GM12878 (cell line): ENCODE data around the gene ERMARD. TPM values are rescaled to one million over a fixed set of nuclear protein-coding genes. Genes with fewer than 3 reads are reported as not detected.

Experiments
- ATAC-seq: fragments of 200-7000 bp; cut with Tn5 transposase; 3 replicates; pipeline ENCODE4 v1.9.1; 2020; ENCODE audit warnings: mild to moderate bottlenecking, moderate library complexity
- BruUV-seq: library from RNA; stranded (reverse); fragments of 400-500 nt; replicated peaks from 2 replicates; lab custom pipeline; 2021; lab: Mats Ljungman, UMichigan
- CTCF ChIA-PET: fragments of 300-600 bp; sonication (Branson Sonifier 250); formaldehyde crosslinking; extraction: SDS; loops from one replicate; lab custom pipeline; 2021; ENCODE audit warnings: inconsistent platforms; lab: Yijun Ruan, JAX
- POLR2A ChIA-PET: fragments of 350-600 bp; formaldehyde crosslinking; extraction: SDS; loops from one replicate; lab custom pipeline; 2021; ENCODE audit warnings: inconsistent platforms; lab: Charles Lee
- RAD21 ChIA-PET: fragments of 300-600 bp; sonication (Branson Sonifier 250); formaldehyde crosslinking; loops from one replicate; lab custom pipeline; 2023; ENCODE audit warnings: antibody characterized with exemption; ENCODE audit not compliant: unreplicated experiment; lab: Charles Lee
- SMC1A ChIA-PET: fragments of 300-600 bp; sonication (Branson Sonifier 250); formaldehyde crosslinking; loops from one replicate; lab custom pipeline; 2023; ENCODE audit not compliant: unreplicated experiment, uncharacterized antibody; lab: Charles Lee
- DNase-seq: peaks from one replicate; pipeline ENCODE4 v3.0.0-alpha.2; 2011; ENCODE audit warnings: low read depth, low spot score
- FAIRE-seq: peaks from 3 replicates; lab custom pipeline; 2011; peaks lifted over from hg19 to GRCh38; lab: Jason Lieb, UNC
- H2AFZ ChIP-seq: 2 replicates; pipeline ENCODE4 v1.6.0; 2011; ENCODE audit warnings: low read depth, low read length, control low read depth; ENCODE audit not compliant: control insufficient read depth
- H3K27ac ChIP-seq: 2 replicates; pipeline ENCODE4 v1.5.1; 2011; ENCODE audit warnings: control low read depth; ENCODE audit not compliant: control insufficient read depth, insufficient read depth
- H3K27me3 ChIP-seq, 2 experiments: replicated peaks in 1 of 2; 2 replicates each; pipeline versions ENCODE4 v1.6.0 to v1.6.1; 2011; ENCODE audit warnings: low read length in 1 of 2; ENCODE audit not compliant: control insufficient read depth in 2 of 2, insufficient read depth in 2 of 2
- H3K36me3 ChIP-seq, 2 experiments: 2 replicates each; pipeline ENCODE4 v1.5.1; 2011; ENCODE audit warnings: low read length in 1 of 2; ENCODE audit not compliant: control insufficient read depth in 2 of 2, insufficient read depth in 2 of 2
- H3K4me1 ChIP-seq: 2 replicates; pipeline ENCODE4 v1.6.1; 2011; ENCODE audit warnings: mild to moderate bottlenecking, low read length, moderate library complexity, mixed read lengths; ENCODE audit not compliant: control insufficient read depth, insufficient read depth
- H3K4me2 ChIP-seq: 2 replicates; pipeline ENCODE4 v1.6.0; 2011; ENCODE audit warnings: control low read depth; ENCODE audit not compliant: control insufficient read depth, insufficient read depth
- H3K4me3 ChIP-seq: fragments of 200-600 bp; sonication (generic); 2 replicates; pipeline ENCODE4 v1.5.1; 2016
- H3K79me2 ChIP-seq: 2 replicates; pipeline ENCODE4 v1.6.0; 2011; ENCODE audit warnings: low read length; ENCODE audit not compliant: control insufficient read depth, insufficient read depth
- H3K9ac ChIP-seq: 2 replicates; pipeline ENCODE4 v1.8.0; 2011; ENCODE audit warnings: low read length, control low read depth, mixed read lengths; ENCODE audit not compliant: control insufficient read depth, insufficient read depth
- H3K9me3 ChIP-seq: replicated peaks from 3 replicates; pipeline ENCODE4 v1.5.1; 2011; ENCODE audit warnings: mild to moderate bottlenecking, low read length; ENCODE audit not compliant: control insufficient read depth, insufficient read depth
- H4K20me1 ChIP-seq: 2 replicates; pipeline ENCODE4 v1.6.0; 2011; ENCODE audit not compliant: control insufficient read depth, insufficient read depth
- FOXK2 ChIP-seq: fragments of 450-650 bp; IDR thresholded peaks from 2 replicates; pipeline ENCODE4 v1.6.1; 2017; ENCODE audit warnings: mild to moderate bottlenecking, moderate library complexity
- FOXM1 ChIP-seq: IDR thresholded peaks from 2 replicates; pipeline ENCODE4 v1.6.1; 2012; ENCODE audit warnings: low read depth, mild to moderate bottlenecking, inconsistent platforms, low read length, moderate library complexity
- HDGF ChIP-seq: fragments of 450-650 bp; IDR thresholded peaks from 2 replicates; pipeline ENCODE4 v1.6.1; 2016; ENCODE audit warnings: antibody characterized with exemption
- TARDBP ChIP-seq: IDR thresholded peaks from 2 replicates; pipeline ENCODE4 v1.6.1; 2016; ENCODE audit warnings: borderline replicate concordance
- ZNF592 ChIP-seq: fragments of 450-650 bp; IDR thresholded peaks from 2 replicates; pipeline ENCODE4 v1.6.1; 2017; ENCODE audit warnings: mild to moderate bottlenecking, moderate library complexity
- ZNF622 ChIP-seq: fragments of 450-650 bp; IDR thresholded peaks from 2 replicates; pipeline ENCODE4 v1.6.1; 2017; ENCODE audit warnings: mild to moderate bottlenecking, inconsistent platforms
- WGBS: methylation state at CpG from one replicate; pipeline ENCODE4 v1.1.6; 2016; ENCODE audit warnings: low lambda C conversion rate; ENCODE audit not compliant: insufficient replicate concordance, insufficient coverage; ENCODE audit errors: missing lambda C conversion rate; 5-methylcytosine and 5-hydroxymethylcytosine counted together
- in situ Hi-C: fragments of 300-500 bp; cut with MboI; formaldehyde crosslinking; loops from 9 replicates; pipeline ENCODE4 v1.14.3; 2018; ENCODE audit warnings: mixed read lengths
- intact Hi-C: fragments of 100-400 bp; cut with micrococcal nuclease; formaldehyde crosslinking; loops from one replicate; pipeline ENCODE4 v1.14.2; 2022; ENCODE audit not compliant: unreplicated experiment
- polyA plus RNA-seq, 11 experiments: library from polyadenylated mRNA; depleted of rRNA in 4 of 11; unstranded in 6 of 11; stranded (reverse) in 5 of 11; fragments of >200 nt; fragmentation: Nextera tagmentation in 4 of 11; fragmentation: Illumina TruSeq in 1 of 11; extraction: Ambion mirVana in 4 of 11; extraction: Trizol in 1 of 11; gene quantifications; 1 replicate in 1 of 11; 2 replicates in 10 of 11; pipeline versions ENCODE4 v1.2.1 to v1.2.3, GENCODE V29; 2011 to 2016; ENCODE audit warnings: inconsistent platforms in 2 of 11, missing spikeins in 2 of 11, low read depth in 1 of 11
- total RNA-seq, 4 experiments: library from RNA; depleted of rRNA in 3 of 4; stranded (reverse); fragments of >200 nt in 3 of 4; fragmentation: Illumina TruSeq in 1 of 4; extraction: Trizol in 1 of 4; gene quantifications; 2 replicates each; pipeline versions ENCODE4 v1.2.1 to v1.2.3, GENCODE V29; 2013 to 2021

The ERMARD gene
- total and polyA plus RNA-seq, 10 of the 15 experiments (the other 5 are each of a cell fraction or from before 2014, with no cell fraction given) = 24.4 to 63.3 (median 34.1) TPM

GRCh38 chr6:169787797-169788196 lies 36.4 kb downstream of the ERMARD start:
- POLR2A ChIA-PET = no interaction called here
- no peak for FAIRE-seq
- in situ Hi-C loops = no loop called here

More at GRCh38 chr6:169787797-169788196, 36.4 kb downstream of the ERMARD start:
- ATAC-seq = no peak
- TF ChIP-seq HDGF (no peak), FOXM1 (no peak), FOXK2 (no peak), ZNF592 (no peak), TARDBP (no peak), ZNF622 (no peak)
- TF ChIP-seq, all 136 proteins: peak for 0
- Histone ChIP-seq H3K27me3 (peaks cover 2 to 4% of the 10 kb centered on the region in 2 experiments), H3K4me1 (peaks cover 4% of the 10 kb centered on the region; the same call in 1 of the 2 replicates), H2AFZ (no peak overlapping the region), H3K9ac (no peak overlapping the region), H3K27ac (no peak overlapping the region), H3K4me3 (no peak overlapping the region), H4K20me1 (no peaks in the 10 kb centered on the region), H3K79me2 (no peaks in the 10 kb centered on the region), H3K9me3 (no peaks in the 10 kb centered on the region; the same call in 2 of the 3 replicates), H3K4me2 (no peak overlapping the region), H3K36me3 (no peaks in the 10 kb centered on the region)
- ChIA-PET CTCF (interaction anchor here (4.2 kb wide), 2 partner anchors 17 to 742 kb away, joined by 33 to 35 read pairs; no protein-coding TSS in a partner anchor), SMC1A (interaction anchor here (1.0 kb wide), 1 partner anchor 742 kb away, joined by 3 read pairs; no protein-coding TSS in a partner anchor), RAD21 (no interaction called here)
- no TSS peak for BruUV-seq
- DNase-seq = no peak
- 58% methylated on average over 7 of the region's 7 CpGs for WGBS
- intact Hi-C loops = no loop called here
